HG03354 (cell line): ENCODE measurements around the gene NOS3.
"Not testable (repeated sequence)": the region's sequence is repeated elsewhere in the genome, so short reads cannot be mapped to it uniquely, and the experiment has no call there.

Source experiments
- ATAC-seq: cut with Tn5 transposase; IDR thresholded peaks from one replicate; pipeline ENCODE4 v1.9.1; 2021; ENCODE audit warnings: mild to moderate bottlenecking; ENCODE audit not compliant: unreplicated experiment, poor library complexity, severe bottlenecking

NOS3 gene

GRCh38 chr7:151028948-151029501, 38.2 kb downstream of the NOS3 start:
- no peak for ATAC-seq

DNA sequence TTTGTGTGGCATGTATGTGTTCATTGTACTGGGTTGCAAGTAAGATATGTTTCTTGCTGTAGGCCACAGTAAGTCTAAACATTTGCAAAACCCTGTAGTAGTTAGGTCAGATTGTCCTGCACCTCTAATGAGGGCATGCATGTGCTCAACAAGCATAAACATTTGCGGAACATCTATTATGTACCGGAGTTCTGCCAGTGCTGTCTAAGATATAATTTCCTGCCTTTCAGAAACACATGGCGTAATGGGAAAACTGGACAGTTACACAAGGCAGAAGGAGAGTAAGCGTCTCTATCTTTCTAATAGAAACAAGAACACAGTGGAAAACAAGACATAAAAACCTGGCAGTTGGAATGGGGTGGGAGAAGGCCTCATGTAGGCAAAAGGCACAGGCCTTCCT, 40.2 kb downstream of the NOS3 start:
- ATAC-seq = no peak

- no peak for ATAC-seq
These were observed 42.4 kb downstream of the NOS3 start for GRCh38 chr7:151032936-151033863.

- ATAC-seq = no peak
These were observed 43.0 kb downstream of the NOS3 start for GRCh38 chr7:151033864-151034249.

GRCh38 chr7:151034312-151035025, 43.7 kb downstream of the NOS3 start:
- no peak for ATAC-seq

GRCh38 chr7:151035026-151035717, 44.4 kb downstream of the NOS3 start:
- ATAC-seq = no peak

DNA sequence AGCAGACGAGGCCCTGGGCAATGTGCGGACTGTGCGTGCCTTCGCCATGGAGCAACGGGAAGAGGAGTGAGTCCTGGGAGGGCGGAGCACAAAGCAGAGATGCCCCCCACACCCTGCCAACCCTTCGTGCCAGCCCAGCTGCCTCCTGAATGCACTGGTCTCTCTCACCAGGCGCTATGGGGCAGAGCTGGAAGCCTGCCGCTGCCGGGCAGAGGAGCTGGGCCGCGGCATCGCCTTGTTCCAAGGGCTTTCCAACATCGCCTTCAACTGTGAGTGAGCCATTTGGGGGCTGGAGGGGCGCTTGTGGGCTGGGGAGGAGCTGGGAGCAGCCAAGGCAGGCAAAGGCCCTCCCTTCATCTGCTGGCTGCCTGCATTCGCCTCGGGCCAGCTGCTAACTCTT, 45.1 kb downstream of the NOS3 start:
- ATAC-seq = no peak

DNA sequence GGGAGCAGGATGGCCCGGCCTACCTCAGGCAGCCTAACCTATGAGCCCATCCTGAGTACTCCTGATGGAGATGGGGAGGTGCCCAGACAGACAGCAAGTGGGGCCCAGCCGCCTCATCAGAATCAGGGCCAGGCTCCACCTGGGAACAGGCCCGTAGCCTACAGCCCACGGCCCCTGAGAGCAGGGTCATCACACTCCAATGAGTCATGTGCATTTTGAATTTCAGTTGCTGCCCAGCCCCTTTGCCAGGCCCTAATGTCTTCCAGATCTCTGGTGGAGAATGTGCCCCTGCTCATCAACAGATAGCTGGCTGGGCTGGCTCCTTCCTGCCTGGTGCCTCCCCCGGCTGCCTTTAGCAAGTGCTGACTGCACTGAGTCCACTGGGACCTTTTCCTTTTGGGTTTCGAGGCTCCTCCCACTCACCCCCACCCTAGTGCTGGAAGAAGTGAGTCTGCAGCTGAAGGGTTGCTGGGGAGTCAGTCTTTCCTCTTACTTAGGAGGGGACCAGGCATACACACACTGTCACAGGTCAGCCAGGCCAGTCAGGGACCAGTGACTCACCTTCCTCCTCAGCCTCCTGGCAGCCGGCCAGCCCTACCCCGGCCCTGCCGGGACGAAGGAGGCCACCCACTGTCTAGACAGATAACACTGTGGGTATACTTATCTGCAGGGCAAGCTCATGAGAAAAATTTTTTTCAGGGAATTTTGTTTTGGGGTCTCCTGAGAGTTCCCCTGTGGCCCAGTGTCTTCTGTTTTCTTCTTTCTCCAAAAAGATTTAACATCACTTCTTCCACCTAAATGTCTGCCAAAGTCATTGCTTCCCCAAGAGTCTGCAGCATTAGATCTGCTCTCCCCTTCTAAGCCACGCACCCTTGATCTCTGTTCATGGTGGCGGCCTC, 48.4 kb downstream of the NOS3 start:
- ATAC-seq = no peak

DNA sequence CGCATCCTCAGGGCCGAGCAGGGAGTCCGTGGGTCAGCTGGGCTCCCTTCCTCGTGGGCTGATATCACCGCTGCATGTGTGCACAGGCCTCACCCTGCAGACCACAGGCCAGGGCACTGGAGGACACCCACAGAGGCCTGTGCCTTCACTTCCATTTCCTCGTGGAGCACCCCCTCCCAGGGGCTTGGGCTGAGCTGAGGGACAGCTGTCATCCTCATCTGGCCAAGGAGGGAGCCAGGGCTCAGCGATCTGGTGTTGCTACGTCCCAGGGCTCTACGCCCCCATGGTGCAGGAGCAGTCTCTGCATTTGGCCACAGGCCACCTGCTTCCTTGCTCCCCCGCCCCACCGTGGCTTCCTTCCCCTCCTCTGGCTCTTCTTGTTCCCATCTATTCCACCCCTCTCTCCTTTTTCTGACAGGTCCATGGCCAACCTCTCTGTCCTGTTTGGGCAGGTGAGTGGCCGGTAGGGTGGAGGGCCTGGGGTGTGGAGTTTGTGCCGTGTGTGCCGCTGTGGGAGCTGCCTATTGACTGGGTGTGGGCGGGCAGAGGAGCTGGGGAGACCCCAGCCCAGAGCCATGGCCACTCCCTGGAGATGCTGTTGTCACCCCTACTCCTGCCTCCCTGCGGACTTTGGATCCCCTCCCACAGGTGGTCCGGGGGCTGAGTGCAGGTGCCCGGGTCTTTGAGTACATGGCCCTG, 49.2 kb downstream of the NOS3 start:
- no peak for ATAC-seq

GRCh38 chr7:151040616-151041375, 50.0 kb downstream of the NOS3 start:
- ATAC-seq = no peak

DNA sequence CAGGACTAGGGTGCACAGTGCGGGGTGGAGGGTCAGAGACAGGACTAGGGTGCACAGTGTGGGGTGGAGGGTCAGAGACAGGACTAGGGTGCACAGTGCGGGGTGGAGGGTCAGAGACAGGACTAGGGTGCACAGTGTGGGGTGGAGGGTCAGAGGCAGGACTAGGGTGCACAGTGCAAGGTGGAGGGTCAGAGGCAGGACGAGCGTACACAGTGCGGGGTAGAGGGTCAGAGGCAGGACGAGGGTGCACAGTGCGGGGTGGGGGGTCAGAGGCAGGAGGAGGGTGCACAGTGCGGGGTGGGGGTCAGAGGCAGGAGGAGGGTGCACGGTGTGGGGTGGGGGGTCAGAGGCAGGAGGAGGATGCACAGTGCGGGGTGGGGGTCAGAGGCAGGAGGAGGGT, 52.6 kb downstream of the NOS3 start:
- not testable (repeated sequence) for ATAC-seq

DNA sequence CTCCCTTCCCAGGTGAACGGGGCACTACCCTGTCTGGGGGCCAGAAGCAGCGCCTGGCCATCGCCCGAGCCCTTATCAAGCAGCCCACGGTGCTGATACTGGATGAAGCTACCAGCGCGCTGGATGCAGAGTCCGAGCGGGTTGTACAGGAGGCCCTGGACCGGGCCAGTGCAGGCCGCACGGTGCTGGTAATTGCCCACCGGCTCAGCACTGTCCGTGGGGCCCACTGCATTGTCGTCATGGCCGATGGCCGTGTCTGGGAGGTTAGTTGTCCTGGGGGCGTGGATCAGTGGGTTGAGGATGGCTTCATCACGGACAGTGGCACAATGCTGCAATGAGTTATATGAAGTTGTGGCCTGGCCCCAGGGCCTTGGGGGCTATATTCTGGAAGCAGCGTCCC, 53.1 kb downstream of the NOS3 start:
- ATAC-seq = no peak

GRCh38 chr7:151045262-151045661, 54.4 kb downstream of the NOS3 start:
- no peak for ATAC-seq

GRCh38 chr7:151045967-151046366, 55.1 kb downstream of the NOS3 start:
- ATAC-seq = no peak

DNA sequence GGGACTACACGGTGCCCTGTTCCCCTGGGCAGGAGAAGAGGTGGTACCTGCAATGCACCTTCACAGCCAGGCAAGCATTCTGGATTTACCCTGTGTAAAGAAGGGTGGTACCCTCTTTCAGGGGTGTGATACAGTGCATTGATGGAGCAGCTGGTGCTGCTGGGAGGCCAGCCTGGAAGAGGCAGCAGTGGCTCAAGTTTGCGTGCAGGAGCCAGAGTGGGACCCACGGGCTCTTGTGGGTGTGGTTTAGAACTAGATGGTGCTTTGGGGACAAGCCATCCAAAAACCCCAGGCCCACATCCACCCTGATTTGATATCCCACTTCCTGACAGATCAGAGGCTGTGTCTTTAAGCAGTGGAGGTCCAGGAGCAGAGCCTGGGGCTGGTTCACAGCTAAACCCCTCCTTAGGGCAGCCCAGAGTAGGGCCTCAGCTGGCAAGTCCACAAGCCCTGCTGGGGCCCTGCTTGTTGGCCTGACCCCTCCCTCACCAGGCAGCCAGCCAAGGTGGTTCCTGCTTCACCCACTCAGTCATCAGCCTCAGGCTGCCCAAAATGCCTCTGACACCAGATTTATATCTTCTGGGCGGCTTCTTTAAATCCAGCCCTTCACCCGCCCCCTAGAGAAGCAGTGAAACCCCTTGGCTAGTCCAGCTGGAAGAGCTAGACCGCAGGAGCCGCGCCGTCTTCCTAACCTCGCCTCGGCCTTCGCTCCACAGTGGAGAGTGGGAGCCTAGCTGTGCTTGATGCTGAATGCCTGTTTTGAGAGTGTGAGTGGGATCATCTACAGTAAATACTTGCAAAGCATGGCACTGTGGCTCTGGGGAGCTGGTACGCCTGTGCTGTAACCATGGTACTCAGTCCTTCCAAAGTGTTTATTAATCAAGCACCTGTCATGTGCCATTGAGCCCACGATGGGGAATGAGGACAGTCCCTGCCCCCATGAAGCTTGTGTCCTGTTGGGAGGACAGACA, 56.1 kb downstream of the NOS3 start:
- ATAC-seq = no peak

DNA sequence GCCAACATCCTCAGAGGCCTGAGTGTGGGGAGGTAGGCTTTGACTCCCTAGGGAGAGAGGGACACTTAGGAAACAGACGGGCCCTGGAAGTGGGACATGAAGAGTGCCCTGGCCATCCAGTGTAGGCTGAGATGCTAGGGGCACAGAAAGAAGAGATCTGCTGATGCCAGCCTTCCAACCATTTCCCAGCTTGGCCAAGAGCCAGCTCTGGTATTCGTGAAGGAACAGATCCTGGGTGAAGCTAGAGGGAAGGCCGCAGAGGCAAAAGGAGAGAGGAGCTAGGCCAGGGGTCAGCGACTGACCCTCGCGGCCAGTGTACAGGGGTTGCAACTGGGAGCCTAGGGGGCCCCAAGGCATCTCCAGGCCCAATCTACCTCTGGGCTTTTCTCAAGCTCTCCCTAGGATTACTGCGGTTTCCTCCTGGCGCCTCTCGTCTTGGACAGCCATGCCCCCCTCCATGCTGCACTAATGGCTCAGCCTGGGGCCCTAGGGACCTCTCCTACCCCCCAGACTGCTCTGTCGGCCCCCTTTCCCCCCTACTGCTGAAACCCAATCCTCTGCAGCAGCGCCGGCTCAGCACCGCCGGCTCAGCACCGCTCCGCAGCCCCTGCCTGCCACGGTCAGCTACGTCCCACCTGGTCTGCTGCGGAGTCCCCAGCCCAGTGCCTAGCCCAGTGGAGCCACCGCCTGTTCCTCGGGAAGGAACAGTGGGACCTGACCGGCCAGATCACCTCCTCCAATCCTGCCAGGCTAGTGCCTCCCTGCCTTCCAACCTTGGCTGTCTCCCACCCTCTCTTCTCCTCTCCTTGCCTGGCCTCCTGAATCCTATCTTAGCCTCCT, 57.4 kb downstream of the NOS3 start, which contains the start of gene ASIC3:
Gene ASIC3 (plus strand): TSS at position 556 of the 840 bp plus-strand sequence. CDS start 355 bp downstream, outside the sequence.
- no peak for ATAC-seq
